Measurements from ENCODE around the gene C16orf87. TPM values are rescaled to one million over a fixed set of nuclear protein-coding genes. Genes with fewer than 3 reads are reported as not detected.

C16orf87 gene
- total RNA-seq, 1 experiment from 2014 or later, result 10.2 TPM

DNA sequence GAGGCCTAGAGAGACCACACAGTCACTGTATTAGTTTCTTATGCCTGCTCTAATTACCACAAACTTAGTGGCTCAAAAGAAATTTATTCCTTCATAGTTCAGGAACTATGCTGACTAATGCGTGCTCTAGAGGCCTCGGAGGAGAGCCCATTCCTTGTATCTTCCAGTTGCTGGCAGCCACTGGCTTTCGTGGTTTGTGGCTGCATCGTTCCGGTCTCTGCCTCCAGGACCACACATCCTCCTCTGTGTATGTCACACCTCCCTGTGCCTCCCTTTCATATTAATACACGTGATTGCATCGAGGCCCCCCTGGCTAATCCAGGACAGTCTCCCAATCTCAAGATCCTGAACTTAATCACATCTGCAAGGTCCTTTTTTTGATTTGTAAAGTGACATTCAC is 65.9 kb downstream of the C16orf87 start:
- H3K9ac ChIP-seq (ENCODE audit: low read length), result no peak overlapping the region
- H3K4me3 ChIP-seq (replicated peaks in 1 of 2; ENCODE audit: low read depth in 1 of 2, low read length in 2 of 2), result no peak overlapping the region
- H3K4me2 ChIP-seq (ENCODE audit: low read length), result no peak overlapping the region
- TF ChIP-seq, protein P1, sequence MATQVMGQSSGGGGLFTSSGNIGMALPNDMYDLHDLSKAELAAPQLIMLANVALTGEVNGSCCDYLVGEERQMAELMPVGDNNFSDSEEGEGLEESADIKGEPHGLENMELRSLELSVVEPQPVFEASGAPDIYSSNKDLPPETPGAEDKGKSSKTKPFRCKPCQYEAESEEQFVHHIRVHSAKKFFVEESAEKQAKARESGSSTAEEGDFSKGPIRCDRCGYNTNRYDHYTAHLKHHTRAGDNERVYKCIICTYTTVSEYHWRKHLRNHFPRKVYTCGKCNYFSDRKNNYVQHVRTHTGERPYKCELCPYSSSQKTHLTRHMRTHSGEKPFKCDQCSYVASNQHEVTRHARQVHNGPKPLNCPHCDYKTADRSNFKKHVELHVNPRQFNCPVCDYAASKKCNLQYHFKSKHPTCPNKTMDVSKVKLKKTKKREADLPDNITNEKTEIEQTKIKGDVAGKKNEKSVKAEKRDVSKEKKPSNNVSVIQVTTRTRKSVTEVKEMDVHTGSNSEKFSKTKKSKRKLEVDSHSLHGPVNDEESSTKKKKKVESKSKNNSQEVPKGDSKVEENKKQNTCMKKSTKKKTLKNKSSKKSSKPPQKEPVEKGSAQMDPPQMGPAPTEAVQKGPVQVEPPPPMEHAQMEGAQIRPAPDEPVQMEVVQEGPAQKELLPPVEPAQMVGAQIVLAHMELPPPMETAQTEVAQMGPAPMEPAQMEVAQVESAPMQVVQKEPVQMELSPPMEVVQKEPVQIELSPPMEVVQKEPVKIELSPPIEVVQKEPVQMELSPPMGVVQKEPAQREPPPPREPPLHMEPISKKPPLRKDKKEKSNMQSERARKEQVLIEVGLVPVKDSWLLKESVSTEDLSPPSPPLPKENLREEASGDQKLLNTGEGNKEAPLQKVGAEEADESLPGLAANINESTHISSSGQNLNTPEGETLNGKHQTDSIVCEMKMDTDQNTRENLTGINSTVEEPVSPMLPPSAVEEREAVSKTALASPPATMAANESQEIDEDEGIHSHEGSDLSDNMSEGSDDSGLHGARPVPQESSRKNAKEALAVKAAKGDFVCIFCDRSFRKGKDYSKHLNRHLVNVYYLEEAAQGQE (IDR thresholded peaks at IDR 0.05; ENCODE audit: low read depth), result no peak
- TF ChIP-seq EZH2 (IDR thresholded peaks at IDR 0.05) (no peak), JUND (IDR thresholded peaks at IDR 0.05) (no peak), SRF (IDR thresholded peaks at IDR 0.05; ENCODE audit: low read depth) (no peak), RAD21 (IDR thresholded peaks at IDR 0.05; ENCODE audit: low read depth) (no peak), EZH2phosphoT487 (IDR thresholded peaks at IDR 0.05; ENCODE audit: borderline replicate concordance) (no peak), SIN3A (IDR thresholded peaks at IDR 0.05; ENCODE audit: low read depth) (no peak), CBX3 (IDR thresholded peaks at IDR 0.05; ENCODE audit: low read depth) (no peak), ZFX (IDR thresholded peaks at IDR 0.05) (no peak), SP1 (IDR thresholded peaks at IDR 0.05; ENCODE audit: low read depth) (no peak), TCF7L2 (IDR thresholded peaks at IDR 0.05; ENCODE audit: borderline replicate concordance, extremely low read depth, insufficient read depth, insufficient read length) (no peak), POLR2A (IDR thresholded peaks at IDR 0.05; ENCODE audit: borderline replicate concordance, extremely low read depth, insufficient read depth, insufficient read length) (no peak), FOSL1 (IDR thresholded peaks at IDR 0.05; ENCODE audit: low read depth) (no peak)
- TF ChIP-seq, protein P2, sequence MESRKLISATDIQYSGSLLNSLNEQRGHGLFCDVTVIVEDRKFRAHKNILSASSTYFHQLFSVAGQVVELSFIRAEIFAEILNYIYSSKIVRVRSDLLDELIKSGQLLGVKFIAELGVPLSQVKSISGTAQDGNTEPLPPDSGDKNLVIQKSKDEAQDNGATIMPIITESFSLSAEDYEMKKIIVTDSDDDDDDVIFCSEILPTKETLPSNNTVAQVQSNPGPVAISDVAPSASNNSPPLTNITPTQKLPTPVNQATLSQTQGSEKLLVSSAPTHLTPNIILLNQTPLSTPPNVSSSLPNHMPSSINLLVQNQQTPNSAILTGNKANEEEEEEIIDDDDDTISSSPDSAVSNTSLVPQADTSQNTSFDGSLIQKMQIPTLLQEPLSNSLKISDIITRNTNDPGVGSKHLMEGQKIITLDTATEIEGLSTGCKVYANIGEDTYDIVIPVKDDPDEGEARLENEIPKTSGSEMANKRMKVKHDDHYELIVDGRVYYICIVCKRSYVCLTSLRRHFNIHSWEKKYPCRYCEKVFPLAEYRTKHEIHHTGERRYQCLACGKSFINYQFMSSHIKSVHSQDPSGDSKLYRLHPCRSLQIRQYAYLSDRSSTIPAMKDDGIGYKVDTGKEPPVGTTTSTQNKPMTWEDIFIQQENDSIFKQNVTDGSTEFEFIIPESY (IDR thresholded peaks at IDR 0.05; ENCODE audit: extremely low read depth, insufficient replicate concordance, low read length), result no peak
- TF ChIP-seq, protein P3, sequence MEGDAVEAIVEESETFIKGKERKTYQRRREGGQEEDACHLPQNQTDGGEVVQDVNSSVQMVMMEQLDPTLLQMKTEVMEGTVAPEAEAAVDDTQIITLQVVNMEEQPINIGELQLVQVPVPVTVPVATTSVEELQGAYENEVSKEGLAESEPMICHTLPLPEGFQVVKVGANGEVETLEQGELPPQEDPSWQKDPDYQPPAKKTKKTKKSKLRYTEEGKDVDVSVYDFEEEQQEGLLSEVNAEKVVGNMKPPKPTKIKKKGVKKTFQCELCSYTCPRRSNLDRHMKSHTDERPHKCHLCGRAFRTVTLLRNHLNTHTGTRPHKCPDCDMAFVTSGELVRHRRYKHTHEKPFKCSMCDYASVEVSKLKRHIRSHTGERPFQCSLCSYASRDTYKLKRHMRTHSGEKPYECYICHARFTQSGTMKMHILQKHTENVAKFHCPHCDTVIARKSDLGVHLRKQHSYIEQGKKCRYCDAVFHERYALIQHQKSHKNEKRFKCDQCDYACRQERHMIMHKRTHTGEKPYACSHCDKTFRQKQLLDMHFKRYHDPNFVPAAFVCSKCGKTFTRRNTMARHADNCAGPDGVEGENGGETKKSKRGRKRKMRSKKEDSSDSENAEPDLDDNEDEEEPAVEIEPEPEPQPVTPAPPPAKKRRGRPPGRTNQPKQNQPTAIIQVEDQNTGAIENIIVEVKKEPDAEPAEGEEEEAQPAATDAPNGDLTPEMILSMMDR (IDR thresholded peaks at IDR 0.05 in 2 of 3, conservative IDR thresholded peaks at IDR 0.05 in 1 of 3; ENCODE audit: borderline replicate concordance in 1 of 3, insufficient read depth in 1 of 3, low read depth in 2 of 3, low read length in 2 of 3), result no peak
- TF ChIP-seq, protein P4, sequence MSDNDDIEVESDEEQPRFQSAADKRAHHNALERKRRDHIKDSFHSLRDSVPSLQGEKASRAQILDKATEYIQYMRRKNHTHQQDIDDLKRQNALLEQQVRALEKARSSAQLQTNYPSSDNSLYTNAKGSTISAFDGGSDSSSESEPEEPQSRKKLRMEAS (IDR thresholded peaks at IDR 0.05), result no peak
- H3K9me3 ChIP-seq (ENCODE audit: control insufficient read depth in 1 of 2, insufficient read depth in 1 of 2, low read depth in 1 of 2, low read length in 2 of 2), result no peaks in the 10 kb centered on the region
- ChIA-PET RAD21 (ENCODE audit: low non-redundant PET in 1 of 2, low total read pairs in 2 of 2, uncharacterized antibody in 2 of 2, unreplicated experiment in 2 of 2) (no interaction called here), POLR2A (no interaction called here), CTCF (no interaction called here)
- no peaks in the 10 kb centered on the region; a peak in 1 of 4 replicates for H3K4me1 ChIP-seq (ENCODE audit: control insufficient read depth in 1 of 2, insufficient read depth in 2 of 2, low read length in 2 of 2)
- no peaks in the 10 kb centered on the region for H4K20me1 ChIP-seq (ENCODE audit: insufficient read depth)
- H3K36me3 ChIP-seq (ENCODE audit: control insufficient read depth in 1 of 2, insufficient read depth in 2 of 2, low read length in 2 of 2), result no peaks in the 10 kb centered on the region
- BruUV-seq (replicated peaks), result no TSS peak
- no peaks in the 10 kb centered on the region for H3K27me3 ChIP-seq (ENCODE audit: insufficient read depth, low read length)
- DNase-seq (ENCODE audit: low read depth, low spot score) (no peak), ATAC-seq (no peak)
- intact Hi-C loops (cut with micrococcal nuclease), result no loop called here
- no peak overlapping the region for H2AFZ ChIP-seq (ENCODE audit: low read depth, low read length, poor library complexity, severe bottlenecking)
- H3K9me2 ChIP-seq (ENCODE audit: insufficient read depth), result no peaks in the 10 kb centered on the region
- H3K79me2 ChIP-seq (ENCODE audit: insufficient read depth, low read length), result no peaks in the 10 kb centered on the region
- H3K27ac ChIP-seq (ENCODE audit: low read depth, low read length), result no peak overlapping the region

All from HCT116 (cell line).